HepG2 (cell line): Measurements from ENCODE around the gene KIF3A. TPM values are rescaled to one million over a fixed set of nuclear protein-coding genes. Genes with fewer than 3 reads are reported as not detected.

ENCODE experiments used
- BCLAF1 ChIP-seq: fragments of 450-650 bp; IDR thresholded peaks from 2 replicates; pipeline ENCODE4 v1.6.1; 2017; ENCODE audit warnings: mild to moderate bottlenecking
- FOXM1 ChIP-seq: sonication (generic); formaldehyde crosslinking; IDR thresholded peaks from 2 replicates; pipeline ENCODE4 v1.5.0; 2020; ENCODE audit warnings: missing genetic modification reagents
- HIC2 ChIP-seq: sonication (generic); formaldehyde crosslinking; IDR thresholded peaks from 2 replicates; pipeline ENCODE4 v1.9.0; 2022; ENCODE audit warnings: low read depth, missing genetic modification reagents
- PRPF4 ChIP-seq: fragments of 200-400 bp; formaldehyde crosslinking; IDR thresholded peaks from 2 replicates; pipeline ENCODE4 v1.6.1; 2016; ENCODE audit warnings: low read length, low read depth; ENCODE audit not compliant: poor library complexity, severe bottlenecking
- ZHX2 ChIP-seq, 2 experiments: sonication (generic) in 1 of 2; formaldehyde crosslinking in 1 of 2; IDR thresholded peaks; 2 replicates each; pipeline versions ENCODE4 v1.6.1 to v1.9.0; 2014 to 2022; ENCODE audit warnings: antibody characterized with exemption in 1 of 2, borderline replicate concordance in 1 of 2, inconsistent platforms in 1 of 2, low read depth in 1 of 2, missing genetic modification reagents in 1 of 2
- ZNF446 ChIP-seq: sonication (generic); formaldehyde crosslinking; IDR thresholded peaks from 2 replicates; pipeline ENCODE4 v1.5.0; 2020; ENCODE audit warnings: mild to moderate bottlenecking, missing genetic modification reagents
- ZNF607 ChIP-seq: sonication (generic); formaldehyde crosslinking; IDR thresholded peaks from 2 replicates; pipeline ENCODE4 v1.5.1; 2020; ENCODE audit warnings: missing genetic modification reagents, mild to moderate bottlenecking, borderline replicate concordance
- polyA plus RNA-seq, 8 experiments: library from polyadenylated mRNA; depleted of rRNA in 3 of 8; stranded (reverse) in 7 of 8; unstranded in 1 of 8; fragments of >200 nt; fragmentation: Illumina TruSeq in 4 of 8; extraction: Trizol in 4 of 8; gene quantifications; 2 replicates each; pipeline versions ENCODE4 v1.2.1 to v1.2.3, GENCODE V29; 2011 to 2016; ENCODE audit warnings: low read depth in 4 of 8, missing spikeins in 1 of 8, mixed read lengths in 1 of 8; ENCODE audit not compliant: insufficient read depth in 1 of 8
- total RNA-seq, 5 experiments: library from RNA; depleted of rRNA; stranded (reverse); fragments of >200 nt; fragmentation: Illumina TruSeq; extraction: Trizol; gene quantifications; 2 replicates each; pipeline ENCODE4 v1.2.3, GENCODE V29; 2016; ENCODE audit warnings: low read depth in 1 of 5

The KIF3A gene
- total and polyA plus RNA-seq, 2 of the 13 experiments (the other 11 are each of a cell fraction or from before 2014, with no cell fraction given): 2.3 to 8.4 TPM

- TF ChIP-seq BCLAF1: no peak
- TF ChIP-seq ZNF607 (CRISPR knock-in tag): no peak
- 0 out of 2 replicates have a peak, but pooled peaks have one; percentile 9 for TF ChIP-seq ZHX2 (IDR thresholded peaks at IDR 0.05; ENCODE audit: low read depth)
- no peak for TF ChIP-seq ZHX2 (CRISPR knock-in tag; IDR thresholded peaks at IDR 0.05; ENCODE audit: borderline replicate concordance)
- no peak for TF ChIP-seq HIC2
- TF ChIP-seq ZNF446 (CRISPR knock-in tag): no peak
- no peak for TF ChIP-seq PRPF4
- no peak for TF ChIP-seq FOXM1
Measured at GRCh38 chr5:132736853-132737833, at the start of gene KIF3A (continued).
